GM12891 (cell line): ENCODE measurements around the gene HDAC4.

Experiments used
- POLR2A ChIP-seq: IDR thresholded peaks from 2 replicates; pipeline ENCODE4 v1.6.1; 2011; ENCODE audit warnings: low read depth, low read length, control low read depth
- POLR2AphosphoS5 ChIP-seq: IDR thresholded peaks from 2 replicates; pipeline ENCODE4 v1.6.1; 2011; ENCODE audit warnings: low read depth, low read length, control low read depth
- SPI1 ChIP-seq: IDR thresholded peaks from 2 replicates; pipeline ENCODE4 v1.6.1; 2011; ENCODE audit warnings: low read depth, low read length, control low read depth
- TAF1 ChIP-seq: IDR thresholded peaks from 2 replicates; pipeline ENCODE4 v1.6.1; 2011; ENCODE audit warnings: low read depth, low read length, control low read depth

DNA sequence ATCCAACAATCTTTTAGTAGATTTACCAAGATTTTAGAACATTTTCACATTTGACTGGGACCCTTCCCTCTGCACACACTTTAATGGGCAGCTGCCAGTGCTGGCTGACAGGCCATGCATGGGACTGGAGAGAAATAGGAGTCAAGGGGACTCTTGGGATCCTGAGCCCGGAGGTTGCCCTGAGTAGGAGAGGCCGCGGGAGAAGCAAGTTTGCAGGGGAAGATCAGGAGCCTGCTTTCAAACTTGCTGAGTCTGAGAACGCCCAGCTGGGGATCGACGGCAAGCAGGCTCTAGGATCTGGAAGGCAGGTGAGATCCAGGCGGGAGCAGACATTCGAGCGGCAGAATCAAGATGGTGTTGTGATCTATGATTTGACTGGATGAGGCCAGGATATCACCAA lies 186.1 kb downstream of the HDAC4 start:
- TF ChIP-seq POLR2A, result no peak
- TF ChIP-seq POLR2AphosphoS5, result no peak
- no peak for TF ChIP-seq TAF1
- TF ChIP-seq SPI1, result no peak
